DOHH2 (cell line): ENCODE data around the gene DDX17.

Experiments used
- CTCF ChIP-seq: fragments of 200-600 bp; sonication (generic); IDR thresholded peaks from one replicate; pipeline ENCODE4 v1.5.1; 2014; ENCODE audit warnings: antibody characterized with exemption, mild to moderate bottlenecking, low read depth, low read length; ENCODE audit not compliant: poor library complexity, severe bottlenecking
- EZH2phosphoT487 ChIP-seq: fragments of 200-600 bp; sonication (generic); IDR thresholded peaks from 2 replicates; pipeline ENCODE4 v1.6.1; 2017; ENCODE audit warnings: borderline replicate concordance, mild to moderate bottlenecking, antibody characterized with exemption, low read length, moderate library complexity, mixed read lengths

DNA sequence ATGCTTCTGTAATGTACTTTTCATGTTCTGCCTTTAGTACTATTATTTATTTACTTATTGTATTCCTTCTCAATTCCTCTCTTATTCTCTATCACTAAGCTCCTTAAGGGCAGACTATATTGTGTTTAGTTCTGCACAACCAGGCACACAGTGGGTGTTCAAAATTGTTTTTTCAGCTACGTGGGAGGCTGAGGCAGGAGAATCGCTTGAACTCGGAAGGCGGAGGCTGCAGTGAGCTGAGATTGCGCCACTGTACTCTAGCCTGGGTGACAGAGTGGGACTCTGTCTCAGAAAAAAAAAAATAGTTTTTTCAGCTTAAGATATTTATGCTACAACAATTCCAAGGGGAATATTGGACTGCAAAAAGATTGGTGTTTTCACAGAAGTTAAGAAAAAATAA, 17.4 kb upstream of the DDX17 start:
- TF ChIP-seq CTCF (no peak), EZH2phosphoT487 (no peak)
